ENCODE measurements around the gene ZNF768.

DNA sequence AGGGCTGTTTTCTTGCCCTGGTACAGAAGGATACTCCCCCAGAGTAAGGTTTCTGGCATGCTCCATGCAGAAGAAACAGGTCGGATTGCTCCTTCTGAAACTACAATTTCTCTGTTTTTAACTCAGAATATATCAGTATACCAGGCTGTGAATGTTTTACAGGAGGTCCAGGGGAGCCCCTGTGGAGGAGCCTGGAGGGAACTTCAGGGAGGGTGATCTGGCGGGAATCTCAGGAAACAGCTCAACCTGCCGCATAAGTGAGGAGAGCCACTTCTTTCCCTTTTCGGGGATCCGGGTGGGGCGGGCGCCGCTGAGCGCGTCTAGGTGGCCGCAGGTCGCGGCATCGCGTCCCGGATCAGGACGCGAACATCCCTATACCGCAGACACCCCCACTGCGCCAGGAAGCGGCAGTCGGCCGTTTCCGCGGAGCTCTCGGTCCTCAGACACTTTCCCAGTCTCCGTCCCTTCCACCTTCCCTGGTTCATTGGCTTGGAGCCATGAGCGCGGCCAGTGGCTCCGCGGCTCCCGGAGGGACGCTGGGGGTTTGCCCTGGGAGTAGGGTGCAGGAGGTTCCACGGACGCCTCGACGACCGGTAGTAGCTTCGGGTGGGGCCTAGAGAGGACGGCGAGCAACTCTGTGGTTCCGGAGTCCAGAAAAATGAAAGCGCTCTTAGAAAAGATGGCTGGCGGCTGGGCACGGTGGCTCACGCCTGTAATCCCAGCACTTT lies 34.9 kb upstream of the ZNF768 start:
- TF ChIP-seq CTCF (IDR thresholded peaks at IDR 0.05) (no peak), POLR2A (IDR thresholded peaks at IDR 0.05) (no peak)
